Body of pancreas (tissue), 4 donors: ENCODE data around the gene IGFALS. TPM values are rescaled to one million over a fixed set of nuclear protein-coding genes. Genes with fewer than 3 reads are reported as not detected.

Experiments
- ATAC-seq: fragments of 150-250 bp; one replicate; pipeline ENCODE4 v1.9.1; 2016
- DNase-seq, 4 donors: peaks; one replicate each; pipeline ENCODE4 v3.0.0-alpha.2; 2019
- H3K27ac ChIP-seq, 4 donors: fragments of 200-600 bp; sonication (generic); 1 replicate in 3 of 4; 2 replicates in 1 of 4; pipeline versions ENCODE4 v1.5.1 to v1.6.1; 2016 to 2019; ENCODE audit warnings: mild to moderate bottlenecking in 1 of 4, mixed read lengths in 1 of 4, moderate library complexity in 1 of 4
- H3K27me3 ChIP-seq, 2 donors: fragments of 200-600 bp; sonication (generic); one replicate each; pipeline ENCODE4 v1.6.0; 2016; ENCODE audit warnings: mild to moderate bottlenecking in 1 of 2
- H3K36me3 ChIP-seq, 2 donors: fragments of 200-600 bp; sonication (generic); replicated peaks in 1 of 2; 2 replicates each; pipeline ENCODE4 v1.5.1; 2016; ENCODE audit warnings: low read depth in 2 of 2; ENCODE audit not compliant: insufficient read depth in 1 of 2
- H3K4me1 ChIP-seq: fragments of 200-600 bp; sonication (generic); one replicate; pipeline ENCODE4 v1.6.0; 2016
- H3K4me3 ChIP-seq, 2 donors: fragments of 200-600 bp; sonication (generic); 1 replicate in 1 of 2; 2 replicates in 1 of 2; pipeline ENCODE4 v1.5.1; 2016 to 2019
- H3K9me3 ChIP-seq, 3 donors: fragments of 200-600 bp; sonication (generic); 1 replicate in 2 of 3; 2 replicates in 1 of 3; pipeline ENCODE4 v1.5.1; 2016
- CTCF ChIP-seq, 7 experiments: fragments of 450-650 bp in 4 of 7; fragments of 200-600 bp in 3 of 7; sonication (generic) in 3 of 7; IDR thresholded peaks; one replicate each; pipeline ENCODE4 v1.5.1; 2016 to 2019; ENCODE audit warnings: antibody characterized with exemption in 7 of 7
- POLR2A ChIP-seq, 3 donors: fragments of 450-650 bp; IDR thresholded peaks; one replicate each; pipeline ENCODE4 v1.6.1; 2016; ENCODE audit warnings: antibody characterized with exemption in 3 of 3, mild to moderate bottlenecking in 2 of 3
- WGBS, 2 donors: methylation state at CpG; one replicate each; pipeline ENCODE4 v1.1.5; 2017; 5-methylcytosine and 5-hydroxymethylcytosine counted together
- intact Hi-C: fragments of 100-400 bp; cut with DNase I; formaldehyde crosslinking; loops from one replicate; pipeline ENCODE4 v1.15.1; 2023
- total RNA-seq, 2 donors: library from RNA; depleted of rRNA; stranded (reverse); fragments of >200 nt; gene quantifications; one replicate each; pipeline ENCODE4 v1.1.0, GENCODE V29; 2016

IGFALS gene
- total RNA-seq, 2 donors from 2014 or later = 5.2 to 9.2 TPM

- no peaks in the 10 kb centered on the region for H3K27me3 ChIP-seq
- no peak for TF ChIP-seq POLR2A (IDR thresholded peaks at IDR 0.05)
- TF ChIP-seq CTCF (IDR thresholded peaks at IDR 0.05) = no peak
- H3K27ac ChIP-seq = no peak overlapping the region
- no peak for ATAC-seq
- intact Hi-C loops = no loop called here
- H3K4me1 ChIP-seq = peaks cover 32% of the 10 kb centered on the region
- DNase-seq = no peak
- 88 to 94% methylated on average over 19 to 20 of the region's 24 CpGs for WGBS, 2 donors
- no peak overlapping the region for H3K4me3 ChIP-seq
- no peaks in the 10 kb centered on the region for H3K9me3 ChIP-seq
- H3K36me3 ChIP-seq = no peaks in the 10 kb centered on the region
These were observed 28.5 kb upstream of the IGFALS start for GRCh38 chr16:1821861-1822611.

GRCh38 chr16:1820946-1821290 is 27.4 kb upstream of the IGFALS start:
- Histone ChIP-seq H3K36me3 (peaks cover 0 to 8% of the 10 kb centered on the region in 2 donors), H3K27ac (no peak overlapping the region), H3K9me3 (no peaks in the 10 kb centered on the region), H3K27me3 (no peaks in the 10 kb centered on the region), H3K4me1 (peaks cover 32% of the 10 kb centered on the region), H3K4me3 (no peak overlapping the region)
- DNase-seq (no peak), ATAC-seq (no peak)
- TF ChIP-seq POLR2A (IDR thresholded peaks at IDR 0.05) (no peak), CTCF (IDR thresholded peaks at IDR 0.05) (no peak)
- WGBS, 2 donors = 86 to 93% methylated on average over 6 of the region's 12 CpGs
- intact Hi-C loops = no loop called here

- ATAC-seq = no peak
- H3K27me3 ChIP-seq = no peaks in the 10 kb centered on the region
- 83 to 85% methylated on average over 19 to 24 of the region's 25 CpGs for WGBS, 2 donors
- no peak for DNase-seq
- no peak overlapping the region for H3K27ac ChIP-seq
- no peaks in the 10 kb centered on the region for H3K9me3 ChIP-seq
- no peak overlapping the region for H3K4me3 ChIP-seq
- no peak for TF ChIP-seq POLR2A (IDR thresholded peaks at IDR 0.05)
- TF ChIP-seq CTCF (IDR thresholded peaks at IDR 0.05) = no peak
- H3K4me1 ChIP-seq = peaks cover 26% of the 10 kb centered on the region
- peaks cover 0 to 8% of the 10 kb centered on the region in 2 donors for H3K36me3 ChIP-seq
- intact Hi-C loops = no loop called here
These were observed 26.8 kb upstream of the IGFALS start for GRCh38 chr16:1820096-1820945.

GRCh38 chr16:1819611-1820010 is 26.1 kb upstream of the IGFALS start:
- Histone ChIP-seq H3K4me1 (peaks cover 19% of the 10 kb centered on the region), H3K4me3 (no peak overlapping the region), H3K27me3 (no peaks in the 10 kb centered on the region), H3K36me3 (peaks cover 0 to 8% of the 10 kb centered on the region in 2 donors), H3K27ac (no peak overlapping the region), H3K9me3 (no peaks in the 10 kb centered on the region)
- no peak for DNase-seq
- no peak for ATAC-seq
- intact Hi-C loops = no loop called here
- no peak for TF ChIP-seq CTCF (IDR thresholded peaks at IDR 0.05)
- no peak for TF ChIP-seq POLR2A (IDR thresholded peaks at IDR 0.05)
- 86 to 92% methylated on average over 12 to 15 of the region's 15 CpGs for whole genome bisulfite sequencing, 2 donors
